Effector memory CD8-positive, alpha-beta T cell (primary cell): ENCODE data around the gene CDC7.

Experiments used
- ATAC-seq: fragments of 150-1000 bp; cut with Tn5 transposase; replicated peaks from 2 replicates; pipeline ENCODE4 v1.10.0; 2021; ENCODE audit warnings: mild to moderate bottlenecking, moderate library complexity
- DNase-seq, 3 experiments: peaks; one replicate each; pipeline ENCODE4 v3.0.0; 2021
- H3K27ac Mint-ChIP-seq, 2 donors: one replicate each; pipeline ENCODE4 v1.8.0; 2022; ENCODE audit warnings: mild to moderate bottlenecking in 2 of 2, mixed read lengths in 2 of 2, moderate library complexity in 2 of 2
- H3K27me3 Mint-ChIP-seq, 2 donors: one replicate each; pipeline ENCODE4 v1.8.0; 2022; ENCODE audit warnings: mixed read lengths in 2 of 2
- H3K36me3 Mint-ChIP-seq: one replicate; pipeline ENCODE4 v1.8.0; 2022; ENCODE audit warnings: mild to moderate bottlenecking, moderate library complexity, mixed read lengths; ENCODE audit not compliant: insufficient read depth
- H3K4me1 Mint-ChIP-seq, 2 donors: one replicate each; pipeline ENCODE4 v1.8.0; 2022; ENCODE audit warnings: low read depth in 2 of 2, mixed read lengths in 2 of 2
- H3K4me3 Mint-ChIP-seq, 2 donors: one replicate each; pipeline ENCODE4 v1.8.0; 2022; ENCODE audit warnings: mild to moderate bottlenecking in 2 of 2, mixed read lengths in 2 of 2, moderate library complexity in 2 of 2
- H3K9me3 Mint-ChIP-seq, 2 donors: one replicate each; pipeline ENCODE4 v1.8.0; 2022; ENCODE audit warnings: mixed read lengths in 2 of 2

Gene CDC7

GRCh38 chr1:91520942-91521507 is 20.4 kb downstream of the CDC7 start:
- ATAC-seq (no peak), DNase-seq (no peak)
- no peaks in the 10 kb centered on the region for H3K9me3 Mint-ChIP-seq
- no peaks in the 10 kb centered on the region for H3K36me3 Mint-ChIP-seq
- no peak overlapping the region for H3K4me3 Mint-ChIP-seq
- H3K27me3 Mint-ChIP-seq = no peaks in the 10 kb centered on the region
- H3K27ac Mint-ChIP-seq = peak overlapping the region; percentile 3 to 64
- H3K4me1 Mint-ChIP-seq = peaks cover 17 to 58% of the 10 kb centered on the region in 2 donors

- DNase-seq (no peak), ATAC-seq (peak; percentile 76)
- no peaks in the 10 kb centered on the region for H3K36me3 Mint-ChIP-seq
- no peaks in the 10 kb centered on the region for H3K27me3 Mint-ChIP-seq
- no peaks in the 10 kb centered on the region for H3K9me3 Mint-ChIP-seq
- H3K4me1 Mint-ChIP-seq = peaks cover 13 to 47% of the 10 kb centered on the region in 2 donors
- H3K4me3 Mint-ChIP-seq = peak overlapping the region in 1 of 2 donors; percentile 8
- H3K27ac Mint-ChIP-seq = peak overlapping the region; percentile 42 to 66
Observed at GRCh38 chr1:91523482-91523881, 22.8 kb downstream of the CDC7 start.

DNA sequence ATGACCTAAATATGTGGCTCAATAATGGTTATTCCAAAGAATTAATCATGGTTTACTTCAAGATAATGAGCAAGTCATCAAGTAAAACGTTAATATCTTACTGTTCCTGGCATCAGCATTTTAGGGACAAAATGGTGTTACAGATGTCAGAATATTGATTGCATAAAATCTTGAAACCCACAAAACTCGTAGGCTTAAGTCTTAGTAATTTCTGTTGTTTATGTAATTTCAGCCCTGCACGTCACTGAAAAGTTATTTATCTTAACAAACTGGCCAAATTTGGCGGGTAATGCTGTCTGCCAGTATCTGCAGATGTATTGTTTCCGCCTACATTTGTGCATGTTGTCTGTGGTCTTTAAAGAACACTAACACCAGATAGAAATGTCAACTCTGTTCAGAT is 25.8 kb downstream of the CDC7 start:
- Mint-ChIP-seq H3K4me3 (no peak overlapping the region), H3K27ac (no peak overlapping the region), H3K36me3 (no peaks in the 10 kb centered on the region), H3K27me3 (no peaks in the 10 kb centered on the region), H3K4me1 (peaks cover 16 to 38% of the 10 kb centered on the region in 2 donors), H3K9me3 (no peaks in the 10 kb centered on the region)
- DNase-seq (no peak), ATAC-seq (no peak)

DNA sequence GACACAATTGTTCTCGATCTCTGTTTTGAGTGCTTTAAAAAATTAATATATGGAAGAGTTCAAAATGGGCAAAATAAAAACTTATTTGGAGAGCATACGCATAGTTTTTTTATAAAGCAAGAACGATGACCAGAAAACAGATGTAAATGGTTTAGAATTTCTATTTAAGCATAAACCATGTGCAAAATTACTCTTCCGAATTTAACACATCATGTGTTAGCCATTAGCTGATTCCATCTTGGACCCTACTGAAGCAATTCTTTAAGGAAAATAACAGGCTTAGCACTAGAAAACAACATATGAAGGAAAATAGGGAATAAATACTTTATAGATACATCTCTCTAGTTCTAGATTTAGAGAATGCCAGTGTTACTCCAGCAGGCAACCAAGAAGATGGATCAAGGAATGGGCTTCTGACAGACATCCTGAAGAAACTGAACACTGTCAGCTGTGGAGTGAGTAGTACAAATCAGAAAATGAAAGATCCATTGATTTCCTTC is 26.7 kb downstream of the CDC7 start:
- H3K4me1 Mint-ChIP-seq = peaks cover 18 to 37% of the 10 kb centered on the region in 2 donors
- DNase-seq = no peak
- no peak overlapping the region for H3K4me3 Mint-ChIP-seq
- no peak for ATAC-seq
- H3K36me3 Mint-ChIP-seq = no peaks in the 10 kb centered on the region
- no peaks in the 10 kb centered on the region for H3K9me3 Mint-ChIP-seq
- H3K27ac Mint-ChIP-seq = no peak overlapping the region
- no peaks in the 10 kb centered on the region for H3K27me3 Mint-ChIP-seq

DNA sequence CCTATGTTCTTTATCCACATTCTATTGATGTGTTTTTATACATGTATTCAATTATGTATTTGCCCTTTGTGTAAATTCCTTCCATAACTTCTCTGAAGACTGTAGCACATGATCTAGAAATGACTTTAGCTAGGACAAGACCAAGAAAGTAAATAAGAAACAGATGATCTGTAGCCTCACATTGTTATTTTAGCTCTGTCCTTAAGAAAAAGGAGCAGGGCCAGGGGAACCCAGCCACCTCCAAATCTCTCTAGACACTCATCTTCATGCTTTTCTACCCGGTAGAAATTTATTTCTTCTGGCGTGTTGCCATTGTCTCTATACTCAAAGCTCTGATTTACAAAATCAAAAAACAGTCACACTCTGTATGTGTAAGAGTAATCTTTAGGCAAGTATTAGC is 27.1 kb downstream of the CDC7 start:
- no peak overlapping the region for H3K4me3 Mint-ChIP-seq
- H3K36me3 Mint-ChIP-seq = no peaks in the 10 kb centered on the region
- no peaks in the 10 kb centered on the region for H3K27me3 Mint-ChIP-seq
- ATAC-seq (no peak), DNase-seq (no peak)
- no peaks in the 10 kb centered on the region for H3K9me3 Mint-ChIP-seq
- H3K27ac Mint-ChIP-seq = no peak overlapping the region
- H3K4me1 Mint-ChIP-seq = peaks cover 22 to 37% of the 10 kb centered on the region in 2 donors

- DNase-seq = no peak
- H3K36me3 Mint-ChIP-seq = no peaks in the 10 kb centered on the region
- H3K4me1 Mint-ChIP-seq = peaks cover 33 to 38% of the 10 kb centered on the region in 2 donors
- H3K4me3 Mint-ChIP-seq = no peak overlapping the region
- no peaks in the 10 kb centered on the region for H3K9me3 Mint-ChIP-seq
- ATAC-seq = no peak
- peak overlapping the region in 1 of 2 donors; percentile 70 for H3K27ac Mint-ChIP-seq
- H3K27me3 Mint-ChIP-seq = no peaks in the 10 kb centered on the region
Observed at GRCh38 chr1:91529856-91530255, 29.2 kb downstream of the CDC7 start.

DNA sequence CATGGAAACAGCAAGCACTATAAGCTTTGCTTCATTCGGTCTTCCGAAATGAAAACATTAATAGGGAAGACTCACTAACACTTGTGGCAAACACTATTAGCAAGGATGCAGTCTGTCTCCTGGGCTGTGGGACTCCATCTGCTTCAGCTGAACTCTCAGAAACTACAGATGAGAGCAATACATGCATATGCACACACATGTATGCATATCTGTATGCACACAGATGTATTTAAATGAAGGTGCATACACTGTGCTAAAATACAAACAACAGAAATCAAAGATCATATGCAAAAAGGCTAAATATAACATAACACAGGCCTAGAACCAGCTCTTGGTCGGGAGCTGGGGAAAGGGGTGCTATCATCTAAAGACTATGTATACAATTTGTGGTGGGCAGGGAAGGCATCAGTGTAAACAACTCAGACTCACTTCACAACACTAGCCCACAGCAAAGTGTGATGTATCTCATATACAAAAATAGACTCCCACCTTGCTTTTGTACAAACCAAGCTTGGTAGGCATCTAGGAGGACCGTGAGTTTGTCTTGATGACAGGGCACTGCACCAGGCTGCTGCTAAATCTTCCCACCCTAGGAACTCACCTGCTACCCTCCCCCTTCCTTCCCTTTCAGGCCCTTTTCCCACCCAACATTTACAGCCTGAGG is 32.8 kb downstream of the CDC7 start:
- H3K4me1 Mint-ChIP-seq = peaks cover 42 to 51% of the 10 kb centered on the region in 2 donors
- DNase-seq = no peak
- peak; percentile 62 for ATAC-seq
- H3K27me3 Mint-ChIP-seq = no peaks in the 10 kb centered on the region
- H3K36me3 Mint-ChIP-seq = no peaks in the 10 kb centered on the region
- peak overlapping the region; percentile 89 to 91 for H3K27ac Mint-ChIP-seq
- H3K4me3 Mint-ChIP-seq = peak overlapping the region; percentile 50 to 64
- H3K9me3 Mint-ChIP-seq = no peaks in the 10 kb centered on the region

- Mint-ChIP-seq H3K4me3 (no peak overlapping the region), H3K36me3 (no peaks in the 10 kb centered on the region), H3K27me3 (no peaks in the 10 kb centered on the region), H3K9me3 (no peaks in the 10 kb centered on the region), H3K4me1 (peaks cover 41 to 57% of the 10 kb centered on the region in 2 donors), H3K27ac (no peak overlapping the region)
- no peak for DNase-seq
- ATAC-seq = no peak
Observed at GRCh38 chr1:91535441-91535840, 34.8 kb downstream of the CDC7 start.

- DNase-seq = no peak
- no peak overlapping the region for H3K4me3 Mint-ChIP-seq
- H3K27ac Mint-ChIP-seq = peak overlapping the region; percentile 1 to 27
- ATAC-seq = no peak
- H3K4me1 Mint-ChIP-seq = peaks cover 52 to 68% of the 10 kb centered on the region in 2 donors
- no peaks in the 10 kb centered on the region for H3K27me3 Mint-ChIP-seq
- H3K36me3 Mint-ChIP-seq = no peaks in the 10 kb centered on the region
- peaks cover 0 to 8% of the 10 kb centered on the region in 2 donors for H3K9me3 Mint-ChIP-seq
Observed at GRCh38 chr1:91537281-91537986, 36.8 kb downstream of the CDC7 start.

GRCh38 chr1:91537987-91538304 is 37.3 kb downstream of the CDC7 start:
- Mint-ChIP-seq H3K4me3 (no peak overlapping the region), H3K4me1 (peaks cover 52 to 66% of the 10 kb centered on the region in 2 donors), H3K36me3 (no peaks in the 10 kb centered on the region), H3K27ac (no peak overlapping the region), H3K9me3 (peaks cover 0 to 8% of the 10 kb centered on the region in 2 donors), H3K27me3 (no peaks in the 10 kb centered on the region)
- DNase-seq = no peak
- no peak for ATAC-seq

- no peak for DNase-seq
- H3K27me3 Mint-ChIP-seq = no peaks in the 10 kb centered on the region
- peaks cover 46 to 70% of the 10 kb centered on the region in 2 donors for H3K4me1 Mint-ChIP-seq
- ATAC-seq = no peak
- peaks cover 0 to 8% of the 10 kb centered on the region in 2 donors for H3K9me3 Mint-ChIP-seq
- peak overlapping the region; percentile 17 to 54 for H3K4me3 Mint-ChIP-seq
- peak overlapping the region; percentile 35 to 78 for H3K27ac Mint-ChIP-seq
- H3K36me3 Mint-ChIP-seq = peaks cover 2% of the 10 kb centered on the region
Observed at GRCh38 chr1:91540910-91541309, 40.3 kb downstream of the CDC7 start.

DNA sequence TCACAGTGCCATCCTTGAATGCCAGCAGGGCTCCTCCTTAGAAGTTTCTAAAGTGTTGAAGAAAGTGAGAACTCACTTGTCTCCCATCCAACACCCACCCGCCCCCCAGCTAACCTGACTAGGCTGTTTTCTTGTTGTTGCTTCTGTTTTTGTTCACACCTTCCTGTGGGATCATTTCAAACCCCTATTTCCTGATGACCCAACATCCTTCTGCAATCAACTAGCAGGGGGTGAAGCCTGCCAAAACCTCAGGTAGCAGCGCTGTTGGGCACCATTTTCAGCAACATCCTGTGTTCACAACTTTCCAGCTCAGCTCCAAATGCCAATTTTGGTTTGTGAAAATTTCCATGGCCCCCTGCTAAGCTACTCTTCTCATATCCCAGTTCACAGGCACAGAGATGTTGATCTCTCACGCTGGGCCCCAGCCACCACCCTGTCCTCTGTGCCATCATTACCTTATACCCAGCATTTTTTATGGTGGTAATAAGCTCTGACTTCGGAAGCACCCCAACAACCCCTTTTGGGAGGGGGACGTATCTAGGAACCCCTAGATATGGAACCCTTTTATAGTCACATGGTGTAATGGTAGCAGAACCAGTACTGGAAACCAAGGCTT is 41.4 kb downstream of the CDC7 start:
- peaks cover 0 to 8% of the 10 kb centered on the region in 2 donors for H3K9me3 Mint-ChIP-seq
- peak overlapping the region; percentile 54 to 67 for H3K4me3 Mint-ChIP-seq
- peaks cover 2% of the 10 kb centered on the region for H3K36me3 Mint-ChIP-seq
- H3K4me1 Mint-ChIP-seq = peaks cover 51 to 70% of the 10 kb centered on the region in 2 donors
- peak overlapping the region; percentile 50 to 78 for H3K27ac Mint-ChIP-seq
- DNase-seq (no peak), ATAC-seq (peak; percentile 27)
- no peaks in the 10 kb centered on the region for H3K27me3 Mint-ChIP-seq

DNA sequence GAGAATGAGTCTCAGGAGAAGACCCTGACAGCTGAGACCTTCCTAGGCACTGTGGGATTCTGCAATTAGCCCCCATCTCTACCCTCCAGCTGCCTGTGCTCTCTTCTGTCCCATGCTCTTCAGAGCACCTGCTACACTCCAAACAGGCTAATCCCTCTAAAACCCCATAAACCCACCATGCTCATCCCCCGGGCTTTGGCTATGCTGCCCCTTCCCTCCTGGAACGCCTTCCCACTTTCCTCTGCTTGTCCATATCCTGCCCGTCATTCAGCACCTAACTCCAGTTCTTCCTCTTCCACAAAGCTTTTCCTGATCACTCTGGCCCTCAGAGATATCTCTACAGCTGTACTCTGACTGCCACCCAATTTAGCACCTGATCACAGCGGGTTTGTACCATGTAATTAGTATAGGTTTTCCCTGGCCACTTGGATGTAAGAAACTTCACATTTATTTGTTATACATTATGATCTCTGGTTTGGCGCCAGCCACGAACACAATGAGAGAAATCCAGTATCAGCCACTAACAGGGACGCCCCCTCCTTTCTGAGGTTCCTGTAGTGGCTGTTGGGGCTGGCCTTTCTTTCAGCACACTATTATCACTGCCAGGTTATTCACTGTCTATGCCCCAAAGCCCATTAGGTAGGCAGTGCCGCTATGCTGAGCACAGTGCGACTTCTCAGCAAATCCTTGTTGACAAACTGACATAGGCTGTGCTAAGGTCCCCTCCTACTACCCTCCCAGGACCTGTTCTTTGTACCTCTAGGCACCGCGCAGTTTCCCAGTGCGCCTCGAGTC is 45.1 kb downstream of the CDC7 start:
- H3K4me3 Mint-ChIP-seq = peak overlapping the region in 1 of 2 donors; percentile 60
- H3K36me3 Mint-ChIP-seq = peaks cover 12% of the 10 kb centered on the region
- H3K9me3 Mint-ChIP-seq = peaks cover 5 to 6% of the 10 kb centered on the region in 2 donors
- no peak for DNase-seq
- ATAC-seq = no peak
- H3K27me3 Mint-ChIP-seq = no peaks in the 10 kb centered on the region
- H3K4me1 Mint-ChIP-seq = peaks cover 64 to 76% of the 10 kb centered on the region in 2 donors
- peak overlapping the region; percentile 33 to 91 for H3K27ac Mint-ChIP-seq
